SKM-1 (cell line): ENCODE data around the gene RNF215.

Source experiments
- DNase-seq: peaks from one replicate; lab custom pipeline; 2025; ENCODE audit not compliant: unreplicated experiment; lab: John Stamatoyannopoulos, UW

Gene RNF215

DNA sequence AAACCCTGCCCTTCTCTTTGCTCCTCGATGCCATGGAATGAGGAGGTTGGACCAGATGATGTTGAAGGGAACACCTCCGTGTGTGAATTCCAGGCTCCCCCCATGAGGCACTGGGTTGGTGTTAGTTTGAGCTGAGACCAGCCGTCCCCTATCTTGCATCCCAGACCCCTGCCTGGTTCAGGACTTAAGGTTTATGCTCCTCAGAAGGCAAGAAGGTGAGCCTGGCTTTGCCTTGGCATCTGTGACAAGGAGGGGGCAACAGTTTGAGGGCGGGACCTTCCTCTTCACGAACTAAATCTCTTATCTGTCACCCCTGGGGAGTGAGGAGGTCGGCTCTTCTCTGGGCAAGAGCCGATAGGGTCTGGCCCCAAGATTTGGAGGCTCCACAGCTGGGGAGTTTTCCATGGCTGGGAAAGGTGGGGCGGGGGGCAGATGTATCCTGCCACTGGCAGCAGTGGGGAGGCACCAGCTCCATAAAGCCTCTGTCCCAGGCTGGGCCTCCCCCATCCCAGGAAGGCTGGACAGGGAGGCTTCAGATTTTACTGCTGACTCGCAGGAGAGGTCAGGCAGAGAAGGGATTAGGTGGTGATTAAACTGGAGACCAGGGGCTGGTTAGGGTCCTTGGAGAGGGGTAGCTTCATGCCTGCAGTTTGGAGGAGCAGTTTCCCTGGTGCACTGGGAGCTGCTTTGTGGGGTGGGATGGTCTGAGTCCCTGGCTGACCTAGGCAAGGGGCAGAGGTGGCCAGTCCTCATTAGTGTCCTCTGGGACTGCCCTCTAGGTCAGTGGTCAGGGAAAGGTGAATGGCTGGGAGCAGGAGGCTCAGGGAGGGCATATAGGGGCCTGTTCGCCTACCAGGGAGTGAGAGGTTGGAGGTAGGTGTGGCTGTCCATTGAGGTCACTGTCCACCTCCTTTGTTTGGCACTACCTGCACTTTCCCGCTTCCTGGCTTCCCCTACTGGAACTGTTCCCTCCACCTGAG lies 10.7 kb upstream of the RNF215 start:
- no peak for DNase-seq

DNA sequence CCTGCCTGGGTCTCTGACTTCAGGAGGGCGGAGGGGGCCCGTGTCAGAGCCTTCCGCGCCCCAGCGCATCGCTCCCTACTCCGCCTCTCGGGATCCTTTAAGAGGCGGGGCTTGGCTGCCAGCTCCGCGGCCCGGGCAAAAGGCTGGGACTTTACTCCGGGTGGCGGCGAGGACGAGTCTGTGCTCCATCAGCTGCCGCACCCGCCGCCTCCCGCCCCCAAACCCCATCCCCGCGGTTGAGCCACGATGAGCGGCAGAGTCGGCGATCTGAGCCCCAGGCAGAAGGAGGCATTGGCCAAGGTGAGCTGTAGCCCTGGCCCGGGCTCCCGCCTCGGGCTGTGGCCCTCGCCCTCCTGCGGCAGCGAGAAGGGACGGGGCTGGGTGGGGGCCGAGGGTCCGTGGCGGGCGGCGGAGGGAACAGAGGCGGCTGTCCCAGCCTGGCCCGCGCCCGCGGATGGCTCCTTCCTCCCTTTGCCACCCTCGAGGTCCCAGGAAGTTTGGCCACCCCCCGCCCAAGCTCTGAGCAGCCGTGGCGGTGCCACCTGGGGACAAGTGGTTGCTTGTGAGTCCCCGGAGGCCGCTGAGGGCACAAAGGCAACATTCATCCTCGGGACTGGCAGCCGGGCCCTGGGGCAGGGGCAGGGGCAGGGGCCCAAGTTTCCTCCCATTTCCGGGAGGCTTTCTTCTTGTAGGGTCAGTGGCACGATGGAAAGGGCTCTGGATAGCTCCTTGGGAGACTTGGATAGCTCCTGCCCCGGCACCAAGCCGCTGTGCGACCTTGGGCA lies 9.9 kb upstream of the RNF215 start, which contains the start of gene SEC14L2:
Gene SEC14L2 (plus strand): TSS at position 148 of the 785 bp plus-strand sequence. CDS start 99 bp downstream, at position 247.
- DNase-seq, result no peak

GRCh38 chr22:30393885-30394284 lies 6.7 kb upstream of the RNF215 start:
- DNase-seq, result no peak

DNA sequence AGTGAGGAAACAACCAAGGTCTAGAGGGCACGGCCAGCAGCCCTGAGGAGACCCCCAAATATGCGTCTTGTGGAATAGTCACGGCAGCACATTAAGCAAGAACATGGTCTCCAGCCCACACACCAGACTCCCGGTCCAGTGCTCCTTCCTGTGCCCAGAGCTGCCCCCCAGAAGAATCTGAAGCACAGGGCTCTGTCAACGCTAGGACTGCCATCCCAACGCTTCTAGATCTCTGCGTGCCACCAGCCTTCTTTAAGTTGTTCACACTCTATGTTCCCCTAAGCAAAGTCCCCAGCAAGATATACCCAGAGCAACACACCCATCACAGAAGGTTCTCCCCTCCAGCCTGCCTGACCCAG lies 6.1 kb upstream of the RNF215 start:
- DNase-seq, result no peak

DNA sequence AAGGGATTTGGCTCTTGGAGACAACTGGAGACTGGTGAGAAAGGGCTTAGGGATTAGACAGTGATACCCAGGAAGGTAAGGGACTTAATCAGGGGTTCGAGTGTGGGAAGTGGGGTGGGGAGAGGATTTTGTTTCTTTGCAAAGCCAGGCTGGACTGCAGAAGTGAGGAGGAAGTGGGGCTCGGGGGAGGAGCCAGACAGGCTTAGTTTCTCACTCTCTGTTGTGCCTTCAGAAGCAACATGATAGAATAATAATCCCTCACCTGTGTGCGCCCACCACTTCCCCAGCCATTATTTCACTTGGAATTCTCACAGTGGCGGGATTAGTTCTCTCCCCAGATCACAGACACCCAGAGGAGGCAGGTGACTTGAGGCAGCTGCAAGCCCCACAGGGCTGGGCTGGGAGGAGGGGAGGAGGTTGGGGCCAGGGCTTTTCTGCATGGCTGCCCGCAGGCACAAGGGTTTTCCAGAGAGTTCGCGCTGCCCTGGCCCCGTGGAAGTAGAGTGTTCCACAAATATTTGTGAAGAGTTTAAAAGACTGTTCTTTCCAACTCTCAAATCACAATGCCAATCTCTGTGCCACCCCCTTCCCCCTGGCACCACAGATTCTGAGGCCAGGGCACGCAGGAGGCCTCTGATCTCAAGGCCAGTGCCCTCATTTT lies 5.6 kb upstream of the RNF215 start:
- DNase-seq, result no peak

DNA sequence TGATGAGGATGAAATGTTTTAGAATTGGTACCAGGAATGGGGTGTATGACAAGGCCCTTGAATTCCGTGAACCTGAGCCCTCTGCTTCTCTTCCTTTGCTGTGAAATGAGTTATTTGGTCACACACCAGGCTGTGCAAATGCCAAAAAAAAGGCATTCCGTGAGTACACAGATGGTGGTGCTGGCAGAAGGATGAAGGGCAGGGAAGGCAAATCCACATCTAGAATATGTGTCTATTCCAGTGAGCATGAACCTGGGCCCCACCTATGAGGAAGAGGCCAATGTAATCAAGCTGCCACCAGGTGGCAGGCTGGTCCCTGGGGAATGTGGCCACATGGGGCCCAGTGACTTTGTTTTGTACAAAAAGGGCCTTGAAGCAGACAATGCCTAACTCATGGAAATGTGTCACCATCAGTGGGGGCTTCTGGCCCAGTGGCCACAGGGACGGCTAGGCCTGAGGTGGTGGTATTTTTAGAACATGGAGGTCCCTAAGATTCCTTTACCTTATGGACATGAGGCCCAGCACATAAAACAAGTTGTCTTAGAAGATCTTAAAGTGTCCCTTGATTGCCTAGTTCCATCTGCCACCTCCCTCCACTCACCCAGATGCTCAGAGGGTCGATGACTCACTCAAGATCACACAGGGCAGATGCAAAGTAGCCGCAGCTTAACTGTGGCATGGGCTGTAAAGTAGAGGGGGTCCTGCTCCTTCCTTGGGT lies 3.9 kb upstream of the RNF215 start:
- peak; percentile 18 for DNase-seq

GRCh38 chr22:30386608-30386959 lies 627 bp downstream of the RNF215 start:
- DNase-seq, result no peak

GRCh38 chr22:30385942-30386341 lies 1.3 kb downstream of the RNF215 start:
- no peak for DNase-seq

GRCh38 chr22:30383061-30383460 lies 4.2 kb downstream of the RNF215 start:
- DNase-seq, result no peak

DNA sequence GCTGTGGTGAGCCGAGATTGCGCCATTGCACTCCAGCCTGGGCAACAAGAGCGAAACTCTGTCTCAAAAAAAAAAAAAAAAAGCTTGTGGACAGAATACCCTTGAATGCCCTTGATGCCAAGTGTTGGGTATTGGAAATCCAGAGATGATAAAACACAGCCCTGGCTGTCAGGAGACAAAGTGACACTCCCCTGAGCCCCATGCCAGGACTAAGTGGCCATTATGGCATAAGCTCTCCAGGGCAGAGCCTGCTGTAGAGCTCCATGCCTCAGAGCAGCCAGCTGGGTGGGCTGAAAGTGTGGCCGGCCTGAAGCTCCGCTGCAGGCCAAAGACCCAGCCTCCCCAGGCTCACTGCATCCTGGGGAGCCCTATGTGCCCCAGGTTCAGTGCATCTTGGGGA lies 4.9 kb downstream of the RNF215 start:
- no peak for DNase-seq

DNA sequence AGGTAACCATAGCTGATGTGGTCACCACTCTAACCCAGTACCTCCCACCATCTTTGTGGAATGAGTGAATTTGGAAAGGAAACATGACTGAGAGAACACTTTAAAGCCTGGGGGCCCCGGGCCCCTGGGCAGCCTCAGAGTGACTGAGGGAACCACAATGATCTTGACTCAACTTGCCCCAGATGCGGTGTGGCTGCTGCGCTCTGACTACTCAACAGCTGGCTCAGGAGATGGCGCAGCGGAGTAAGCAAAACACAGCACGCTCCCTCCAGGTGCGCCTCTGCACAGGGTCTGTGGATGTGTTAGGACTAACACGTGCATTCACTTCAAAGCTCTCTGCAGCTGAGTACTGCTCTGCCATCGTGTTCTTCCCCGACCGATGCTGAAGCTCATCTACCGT lies 5.9 kb downstream of the RNF215 start:
- DNase-seq, result no peak

DNA sequence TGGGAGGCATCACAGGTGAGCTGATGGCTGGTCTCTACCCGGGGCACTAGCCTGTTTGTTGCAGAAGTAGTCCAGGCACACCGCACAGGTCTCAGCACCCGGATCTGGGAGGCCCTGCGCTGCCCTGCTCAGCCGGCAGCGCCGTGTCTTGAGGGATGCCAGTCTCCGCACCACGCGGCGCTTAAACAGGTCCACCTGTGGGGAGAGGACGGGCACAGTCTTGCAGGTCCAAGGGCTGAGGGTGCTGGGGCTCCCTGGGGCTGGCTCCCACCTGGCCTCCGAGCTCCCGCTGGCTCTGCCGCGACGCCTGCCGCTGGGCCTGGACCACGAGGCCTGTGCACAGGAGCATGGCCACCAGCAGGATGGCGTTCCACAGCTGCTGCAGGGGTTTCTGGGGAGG lies 7.2 kb downstream of the RNF215 start:
- DNase-seq, result no peak

DNA sequence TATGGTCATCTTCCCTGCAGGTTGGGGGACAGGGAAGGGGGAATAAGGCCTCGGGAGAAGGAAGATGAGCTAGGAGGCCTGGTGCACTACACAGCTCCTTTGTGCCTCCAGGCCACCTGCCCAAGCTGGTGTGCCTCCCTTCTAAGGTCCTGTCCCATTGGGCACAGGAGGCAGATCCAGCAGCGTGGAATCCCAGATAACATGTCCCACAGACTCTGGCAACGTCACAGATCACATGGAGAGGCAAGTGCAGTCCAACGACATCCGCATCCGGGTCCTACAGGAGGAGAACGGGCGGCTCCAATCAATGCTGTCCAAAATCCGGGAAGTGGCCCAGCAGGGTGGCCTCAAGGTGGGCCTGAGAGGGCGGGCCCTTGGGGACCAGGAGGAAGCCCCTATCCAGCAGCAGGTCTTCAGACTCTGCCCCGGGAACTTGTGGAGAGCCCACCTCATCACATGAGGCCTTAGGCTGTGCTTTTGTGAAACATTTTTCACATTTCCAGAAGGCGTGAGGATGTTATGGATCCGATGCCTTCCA lies 11.8 kb downstream of the RNF215 start:
- DNase-seq, result no peak

GRCh38 chr22:30373331-30374325 lies 13.6 kb downstream of the RNF215 start:
- DNase-seq, result no peak

DNA sequence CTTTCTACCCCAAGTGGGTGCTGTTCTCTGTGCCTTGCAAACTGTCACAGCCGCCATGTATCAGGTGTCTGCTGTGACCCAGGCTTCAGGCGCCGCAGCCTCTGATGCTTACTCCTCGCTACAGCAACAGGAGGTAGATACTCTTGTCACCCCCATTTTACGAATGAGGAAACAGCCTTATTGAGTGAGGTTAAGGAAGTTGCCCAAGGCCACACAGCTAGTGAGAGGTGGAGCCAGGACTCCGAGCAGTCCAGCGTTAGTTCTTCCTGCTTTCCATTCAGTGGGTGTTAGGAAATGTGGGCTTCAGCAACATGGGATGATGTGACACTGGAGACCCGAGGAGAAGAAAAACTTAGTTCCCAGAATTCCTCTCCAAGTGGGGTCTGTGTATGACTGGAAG lies 14.3 kb downstream of the RNF215 start:
- peak; percentile 88 for DNase-seq

- DNase-seq, result no peak
Measured at GRCh38 chr22:30371981-30372380, 15.2 kb downstream of the RNF215 start.

DNA sequence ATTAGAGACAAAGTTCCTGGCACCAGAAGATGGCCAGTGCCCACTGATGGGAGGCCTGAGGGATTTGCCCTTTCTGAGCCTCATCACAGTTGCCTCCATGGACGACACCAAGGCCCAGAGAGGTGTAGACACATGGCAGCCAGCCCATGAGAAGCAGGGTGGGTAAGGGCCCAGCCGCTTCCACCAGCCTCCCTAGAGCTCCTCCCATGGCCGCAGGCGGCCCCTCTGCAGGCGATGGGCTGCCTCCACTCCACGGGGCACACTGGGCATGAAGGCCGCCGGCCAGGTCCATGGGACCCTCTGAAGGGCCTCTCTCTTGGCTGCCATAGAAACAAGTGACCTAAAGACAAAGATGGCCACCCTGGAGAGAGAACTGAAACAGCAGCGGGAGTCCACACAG lies 15.9 kb downstream of the RNF215 start:
- no peak for DNase-seq

- no peak for DNase-seq
Measured at GRCh38 chr22:30370641-30371230, 16.5 kb downstream of the RNF215 start.

GRCh38 chr22:30368420-30368819 lies 18.8 kb downstream of the RNF215 start:
- no peak for DNase-seq
